WI38 (cell line): ENCODE data around the gene DHTKD1.

Experiments
- H3K4me3 ChIP-seq: 2 replicates; pipeline ENCODE4 v1.5.1; 2011; ENCODE audit warnings: low read depth, mild to moderate bottlenecking, control low read depth, low read length
- TF ChIP-seq, protein P1 (sequence below): IDR thresholded peaks from 2 replicates; pipeline ENCODE4 v1.5.1; 2012; ENCODE audit warnings: low read depth, mild to moderate bottlenecking, control low read depth, low read length

DHTKD1 gene

DNA sequence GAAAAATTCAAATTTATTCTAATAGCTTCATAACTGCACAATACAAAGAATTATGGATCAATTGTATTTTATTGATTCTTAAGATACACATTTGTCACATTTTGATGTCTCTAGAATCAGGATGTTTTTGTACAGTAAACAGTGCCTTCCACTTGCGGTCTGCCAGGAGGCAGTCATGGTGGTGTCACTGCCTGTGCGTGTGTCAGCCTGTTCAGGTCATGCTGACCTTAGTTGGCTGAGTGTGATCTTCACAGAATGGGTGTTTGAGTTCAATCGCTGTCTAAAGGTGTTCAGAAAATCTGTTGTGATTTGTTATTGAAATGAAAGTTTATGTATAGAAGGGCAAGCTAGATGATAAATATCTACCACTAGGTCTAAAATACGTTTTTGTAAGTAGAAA, 81.4 kb downstream of the DHTKD1 start:
- TF ChIP-seq, protein P1, sequence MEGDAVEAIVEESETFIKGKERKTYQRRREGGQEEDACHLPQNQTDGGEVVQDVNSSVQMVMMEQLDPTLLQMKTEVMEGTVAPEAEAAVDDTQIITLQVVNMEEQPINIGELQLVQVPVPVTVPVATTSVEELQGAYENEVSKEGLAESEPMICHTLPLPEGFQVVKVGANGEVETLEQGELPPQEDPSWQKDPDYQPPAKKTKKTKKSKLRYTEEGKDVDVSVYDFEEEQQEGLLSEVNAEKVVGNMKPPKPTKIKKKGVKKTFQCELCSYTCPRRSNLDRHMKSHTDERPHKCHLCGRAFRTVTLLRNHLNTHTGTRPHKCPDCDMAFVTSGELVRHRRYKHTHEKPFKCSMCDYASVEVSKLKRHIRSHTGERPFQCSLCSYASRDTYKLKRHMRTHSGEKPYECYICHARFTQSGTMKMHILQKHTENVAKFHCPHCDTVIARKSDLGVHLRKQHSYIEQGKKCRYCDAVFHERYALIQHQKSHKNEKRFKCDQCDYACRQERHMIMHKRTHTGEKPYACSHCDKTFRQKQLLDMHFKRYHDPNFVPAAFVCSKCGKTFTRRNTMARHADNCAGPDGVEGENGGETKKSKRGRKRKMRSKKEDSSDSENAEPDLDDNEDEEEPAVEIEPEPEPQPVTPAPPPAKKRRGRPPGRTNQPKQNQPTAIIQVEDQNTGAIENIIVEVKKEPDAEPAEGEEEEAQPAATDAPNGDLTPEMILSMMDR = no peak

DNA sequence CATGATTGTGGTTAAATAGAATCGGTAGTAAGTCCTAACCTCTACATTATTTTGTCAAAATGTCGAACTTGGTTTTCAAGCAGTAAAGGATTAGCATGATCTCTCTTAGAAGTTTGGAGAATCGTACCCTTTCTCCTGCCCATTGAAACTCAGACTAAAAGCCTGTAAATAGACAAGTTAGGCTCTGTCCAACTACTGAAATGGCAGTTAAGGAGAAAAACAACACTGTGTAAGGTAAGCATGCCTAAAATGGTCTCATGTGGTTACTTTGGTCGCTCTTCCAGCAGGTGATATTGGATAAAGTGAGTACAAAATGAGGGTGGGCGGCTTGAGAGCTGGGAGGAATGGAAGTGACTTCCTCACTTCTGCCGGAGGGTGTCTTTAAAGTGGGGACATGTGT, 85.8 kb downstream of the DHTKD1 start:
- no peak overlapping the region for H3K4me3 ChIP-seq
- TF ChIP-seq, protein P1 = no peak

More for the DNA sequence above, 81.4 kb downstream of the DHTKD1 start:
- no peak overlapping the region for H3K4me3 ChIP-seq

DNA sequence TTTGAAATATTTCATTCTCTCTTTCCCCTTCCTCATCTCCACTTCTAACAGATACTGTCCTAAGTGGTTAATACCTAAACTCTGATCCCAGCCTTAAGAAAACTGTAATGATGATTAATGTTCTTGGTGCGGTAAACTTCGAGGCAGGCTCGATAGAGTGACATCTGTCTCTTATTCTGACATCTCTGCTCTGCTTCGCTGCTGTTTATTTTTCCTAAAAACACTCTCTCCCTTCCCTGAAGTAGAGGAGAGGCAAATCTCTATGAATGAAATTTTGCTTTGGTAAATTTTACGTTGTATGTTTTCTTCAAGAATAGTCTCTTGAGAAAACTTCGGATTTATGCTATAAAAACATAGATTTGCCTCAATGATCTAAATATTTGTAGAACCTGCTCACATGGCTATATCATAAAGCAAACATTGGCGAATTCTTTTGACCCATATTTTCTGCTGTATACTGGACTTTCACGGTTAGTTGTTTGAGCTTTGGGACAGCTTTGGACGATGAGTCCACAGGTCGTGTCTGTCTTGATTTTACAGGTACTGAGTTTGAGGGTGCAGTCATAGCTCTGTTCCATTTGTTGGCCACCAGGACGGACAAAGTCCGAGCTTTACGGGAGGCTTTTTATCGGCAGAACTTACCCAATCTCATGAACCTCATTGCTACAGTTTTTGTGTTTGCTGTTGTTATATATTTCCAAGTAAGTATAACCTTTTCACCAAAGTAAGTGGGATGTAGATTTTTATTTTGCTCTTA, 87.8 kb downstream of the DHTKD1 start:
- H3K4me3 ChIP-seq = no peak overlapping the region
- TF ChIP-seq, protein P1 = no peak

DNA sequence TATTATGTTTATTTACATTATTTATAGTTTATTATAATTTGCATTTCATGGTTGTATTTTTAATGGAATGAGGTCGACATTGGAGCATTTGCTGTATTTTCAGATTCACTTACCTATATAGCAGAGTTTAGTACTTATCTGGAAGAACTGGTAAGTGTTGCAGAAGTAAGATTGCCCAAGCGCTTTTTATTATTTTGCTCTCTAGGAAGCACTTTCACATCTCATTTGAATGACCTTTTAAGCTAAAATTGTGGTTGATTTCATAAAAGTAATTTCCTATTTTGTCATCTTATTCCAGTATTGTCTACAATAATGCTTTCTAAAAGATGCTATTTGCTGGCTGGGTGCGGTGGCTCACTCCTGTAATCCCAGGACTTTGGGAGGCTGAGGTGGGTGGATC, 89.4 kb downstream of the DHTKD1 start:
- TF ChIP-seq, protein P1 = no peak
- no peak overlapping the region for H3K4me3 ChIP-seq

DNA sequence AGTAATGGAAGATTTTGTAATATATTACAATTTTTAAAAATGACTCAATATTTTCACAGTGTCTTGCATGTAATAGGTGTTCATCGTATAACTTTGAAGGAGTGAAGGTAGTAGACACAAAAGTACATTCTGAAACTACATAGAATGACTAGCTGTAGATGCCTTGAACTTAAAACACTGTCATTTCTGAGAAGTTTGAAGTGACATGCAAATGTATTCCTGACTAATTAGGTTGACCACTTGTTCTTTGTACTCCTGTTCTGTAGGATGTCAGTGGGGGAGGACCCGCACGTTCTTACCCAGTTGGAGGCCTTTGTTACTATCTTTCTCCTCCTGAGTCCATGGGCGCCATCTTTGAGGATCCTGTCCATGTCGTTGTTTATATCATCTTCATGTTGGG, 91.9 kb downstream of the DHTKD1 start:
- TF ChIP-seq, protein P1 = no peak
- H3K4me3 ChIP-seq = no peak overlapping the region

DNA sequence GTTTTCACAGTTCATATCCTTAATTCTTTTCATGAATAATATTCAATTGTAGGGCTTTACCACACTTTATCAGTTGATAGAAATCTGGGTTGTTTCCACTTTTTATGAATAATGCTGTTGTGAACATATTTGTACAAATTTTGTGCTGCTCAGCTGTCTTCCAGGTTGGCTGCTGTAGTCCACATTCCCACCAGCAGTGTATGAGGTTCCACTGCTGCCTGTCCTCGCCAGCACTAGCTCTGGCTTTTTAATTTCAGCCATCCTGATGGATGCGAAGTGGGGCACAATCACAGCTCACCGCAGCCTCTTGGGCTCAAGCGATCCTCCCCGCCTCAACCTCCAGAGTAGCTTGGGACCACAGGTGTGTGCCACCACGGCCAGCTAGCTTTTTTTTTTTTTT, 94.2 kb downstream of the DHTKD1 start:
- TF ChIP-seq, protein P1 = no peak
- H3K4me3 ChIP-seq = no peak overlapping the region

DNA sequence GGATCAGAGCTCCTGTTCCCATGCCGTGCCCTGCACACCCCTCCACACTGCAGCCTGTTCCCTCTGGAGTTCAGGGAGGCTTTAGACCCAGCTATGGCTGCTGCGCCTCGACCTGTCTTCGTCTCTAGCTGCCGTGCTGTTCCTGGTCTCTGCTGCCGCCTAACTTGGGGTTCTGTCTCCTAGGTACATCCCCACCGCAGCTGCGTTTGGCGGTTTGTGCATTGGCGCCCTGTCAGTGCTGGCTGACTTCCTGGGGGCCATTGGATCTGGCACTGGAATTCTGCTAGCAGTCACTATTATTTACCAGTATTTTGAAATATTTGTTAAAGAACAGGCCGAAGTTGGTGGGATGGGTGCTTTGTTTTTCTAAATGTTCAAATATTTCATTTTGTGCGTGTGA, 95.3 kb downstream of the DHTKD1 start:
- TF ChIP-seq, protein P1 = no peak
- H3K4me3 ChIP-seq = no peak overlapping the region
